ENCODE data around the gene TRPM3.

Gene TRPM3

GRCh38 chr9:71048280-71048679 is 73.1 kb downstream of the TRPM3 start:
- DNase-seq (ENCODE audit: low read depth in 1 of 2, low spot score in 1 of 2) = no peak
- H3K4me3 ChIP-seq (replicated peaks; ENCODE audit: insufficient read depth, low read length) = no peak overlapping the region
- no peak overlapping the region for H3K27ac ChIP-seq (replicated peaks)
- TF ChIP-seq REST (IDR thresholded peaks at IDR 0.05; ENCODE audit: insufficient replicate concordance, low read depth) (no peak), GABPA (IDR thresholded peaks at IDR 0.05; ENCODE audit: low read depth) (no peak), POLR2AphosphoS5 (IDR thresholded peaks at IDR 0.05; ENCODE audit: low read depth) (no peak), SPI1 (IDR thresholded peaks at IDR 0.05; ENCODE audit: borderline replicate concordance, low read depth) (no peak)
- TF ChIP-seq, protein P1, sequence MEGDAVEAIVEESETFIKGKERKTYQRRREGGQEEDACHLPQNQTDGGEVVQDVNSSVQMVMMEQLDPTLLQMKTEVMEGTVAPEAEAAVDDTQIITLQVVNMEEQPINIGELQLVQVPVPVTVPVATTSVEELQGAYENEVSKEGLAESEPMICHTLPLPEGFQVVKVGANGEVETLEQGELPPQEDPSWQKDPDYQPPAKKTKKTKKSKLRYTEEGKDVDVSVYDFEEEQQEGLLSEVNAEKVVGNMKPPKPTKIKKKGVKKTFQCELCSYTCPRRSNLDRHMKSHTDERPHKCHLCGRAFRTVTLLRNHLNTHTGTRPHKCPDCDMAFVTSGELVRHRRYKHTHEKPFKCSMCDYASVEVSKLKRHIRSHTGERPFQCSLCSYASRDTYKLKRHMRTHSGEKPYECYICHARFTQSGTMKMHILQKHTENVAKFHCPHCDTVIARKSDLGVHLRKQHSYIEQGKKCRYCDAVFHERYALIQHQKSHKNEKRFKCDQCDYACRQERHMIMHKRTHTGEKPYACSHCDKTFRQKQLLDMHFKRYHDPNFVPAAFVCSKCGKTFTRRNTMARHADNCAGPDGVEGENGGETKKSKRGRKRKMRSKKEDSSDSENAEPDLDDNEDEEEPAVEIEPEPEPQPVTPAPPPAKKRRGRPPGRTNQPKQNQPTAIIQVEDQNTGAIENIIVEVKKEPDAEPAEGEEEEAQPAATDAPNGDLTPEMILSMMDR (IDR thresholded peaks at IDR 0.05; ENCODE audit: insufficient read depth, low read length) = no peak
- H3K27me3 ChIP-seq (ENCODE audit: insufficient read depth, poor library complexity, severe bottlenecking) = no peaks in the 10 kb centered on the region

DNA sequence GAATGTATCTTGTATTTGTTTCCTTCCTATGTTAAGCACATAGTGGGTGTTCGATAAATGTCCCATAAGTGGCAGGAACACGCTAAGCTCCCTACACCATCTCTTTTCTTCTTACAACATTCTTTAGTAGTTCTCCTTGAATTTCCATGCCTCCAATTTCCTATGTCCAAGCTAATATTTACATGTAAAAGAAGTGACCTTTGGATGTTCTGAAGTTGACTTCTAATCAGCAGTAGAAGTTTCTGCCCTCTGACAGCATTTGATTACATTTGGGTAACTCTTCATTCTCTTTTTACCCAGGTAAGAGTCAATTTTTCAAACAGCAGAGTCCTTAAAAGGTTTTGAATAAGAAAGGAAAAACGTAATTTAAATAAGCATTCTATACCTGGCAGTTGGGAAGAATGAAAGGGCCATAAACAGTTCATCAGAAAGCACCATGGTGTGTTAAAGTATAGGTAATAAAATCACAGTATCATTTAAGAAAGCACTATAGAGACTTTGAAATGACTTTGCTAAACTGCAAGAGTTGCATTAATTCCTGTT is 78.9 kb downstream of the TRPM3 start:
- DNase-seq (ENCODE audit: low read depth in 1 of 2, low spot score in 1 of 2) = no peak
- Histone ChIP-seq H3K27me3 (ENCODE audit: insufficient read depth, poor library complexity, severe bottlenecking) (peaks cover 3% of the 10 kb centered on the region), H3K4me3 (replicated peaks; ENCODE audit: insufficient read depth, low read length) (no peak overlapping the region), H3K27ac (replicated peaks) (no peak overlapping the region)
- TF ChIP-seq POLR2AphosphoS5 (IDR thresholded peaks at IDR 0.05; ENCODE audit: low read depth) = no peak
- no peak for TF ChIP-seq GABPA (IDR thresholded peaks at IDR 0.05; ENCODE audit: low read depth)
- TF ChIP-seq REST (IDR thresholded peaks at IDR 0.05; ENCODE audit: insufficient replicate concordance, low read depth) = no peak
- TF ChIP-seq, protein P1 (IDR thresholded peaks at IDR 0.05; ENCODE audit: insufficient read depth, low read length) = no peak
- TF ChIP-seq SPI1 (IDR thresholded peaks at IDR 0.05; ENCODE audit: borderline replicate concordance, low read depth) = no peak

- H3K4me3 ChIP-seq (replicated peaks; ENCODE audit: insufficient read depth, low read length) = no peak overlapping the region
- DNase-seq (ENCODE audit: low read depth in 1 of 2, low spot score in 1 of 2) = no peak
- peaks cover 6% of the 10 kb centered on the region for H3K27me3 ChIP-seq (ENCODE audit: insufficient read depth, poor library complexity, severe bottlenecking)
- H3K27ac ChIP-seq (replicated peaks) = no peak overlapping the region
- TF ChIP-seq REST (IDR thresholded peaks at IDR 0.05; ENCODE audit: insufficient replicate concordance, low read depth) (no peak), SPI1 (IDR thresholded peaks at IDR 0.05; ENCODE audit: borderline replicate concordance, low read depth) (no peak), POLR2AphosphoS5 (IDR thresholded peaks at IDR 0.05; ENCODE audit: low read depth) (no peak), GABPA (IDR thresholded peaks at IDR 0.05; ENCODE audit: low read depth) (no peak)
- TF ChIP-seq, protein P1 (IDR thresholded peaks at IDR 0.05; ENCODE audit: insufficient read depth, low read length) = no peak
These were observed 83.9 kb downstream of the TRPM3 start for GRCh38 chr9:71037521-71037920.
